PC-9 (cell line): ENCODE measurements around the gene CEP89. TPM values are rescaled to one million over a fixed set of nuclear protein-coding genes. Genes with fewer than 3 reads are reported as not detected.

Experiments used
- BruUV-seq: library from RNA; stranded (reverse); fragments of 400-500 nt; replicated peaks from 2 replicates; lab custom pipeline; 2021; lab: Mats Ljungman, UMichigan
- CTCF ChIA-PET: fragments of 300-600 bp; sonication (Branson Sonifier 250); formaldehyde crosslinking; loops from one replicate; lab custom pipeline; 2022; ENCODE audit warnings: antibody characterized with exemption; lab: Charles Lee
- POLR2A ChIA-PET: fragments of 300-600 bp; sonication (Branson Sonifier 250); formaldehyde crosslinking; loops from one replicate; lab custom pipeline; 2022; ENCODE audit warnings: antibody characterized with exemption; ENCODE audit not compliant: unreplicated experiment; lab: Charles Lee
- DNase-seq, 2 experiments: peaks; one replicate each; pipeline versions ENCODE4 v3.0.0 to v3.0.0-alpha.2; 2015 to 2022; ENCODE audit warnings: mixed read lengths in 1 of 2
- H2AFZ ChIP-seq: fragments of 200-600 bp; sonication (generic); 2 replicates; pipeline ENCODE4 v1.8.1; 2017; ENCODE audit warnings: antibody characterized with exemption
- H3F3A ChIP-seq: fragments of 200-600 bp; sonication (generic); 2 replicates; pipeline ENCODE4 v1.8.1; 2017; ENCODE audit warnings: antibody characterized with exemption, mild to moderate bottlenecking, low read depth; ENCODE audit not compliant: insufficient read depth
- H3K27ac ChIP-seq: fragments of 200-600 bp; sonication (generic); 2 replicates; pipeline ENCODE4 v1.6.1; 2016; ENCODE audit warnings: mixed run types
- H3K27me3 ChIP-seq: fragments of 200-600 bp; sonication (generic); 2 replicates; pipeline ENCODE4 v1.6.1; 2016; ENCODE audit warnings: low read depth, mixed run types; ENCODE audit not compliant: insufficient read depth
- H3K36me3 ChIP-seq: fragments of 200-600 bp; sonication (generic); 2 replicates; pipeline ENCODE4 v1.6.1; 2016; ENCODE audit warnings: low read depth, mixed run types
- H3K4me1 ChIP-seq: fragments of 200-600 bp; sonication (generic); replicated peaks from 2 replicates; pipeline ENCODE4 v1.6.1; 2016; ENCODE audit warnings: mixed run types; ENCODE audit not compliant: insufficient read depth
- H3K4me2 ChIP-seq: fragments of 200-600 bp; sonication (generic); 2 replicates; pipeline ENCODE4 v1.6.1; 2017; ENCODE audit warnings: mixed run types
- H3K4me3 ChIP-seq: fragments of 200-600 bp; sonication (generic); 2 replicates; pipeline ENCODE4 v1.6.1; 2016; ENCODE audit warnings: mixed run types
- H3K79me2 ChIP-seq: fragments of 200-600 bp; sonication (generic); 2 replicates; pipeline ENCODE4 v1.6.1; 2017; ENCODE audit warnings: low read depth, mixed run types
- H3K9me2 ChIP-seq: fragments of 200-600 bp; sonication (generic); 2 replicates; pipeline ENCODE4 v1.8.1; 2017; ENCODE audit warnings: mild to moderate bottlenecking; ENCODE audit not compliant: insufficient read depth
- H3K9me3 ChIP-seq: fragments of 200-600 bp; sonication (generic); 2 replicates; pipeline ENCODE4 v1.8.1; 2016; ENCODE audit warnings: low read depth; ENCODE audit not compliant: insufficient read depth
- H4K20me1 ChIP-seq: fragments of 200-600 bp; sonication (generic); 2 replicates; pipeline ENCODE4 v1.8.1; 2017; ENCODE audit not compliant: insufficient read depth
- CTCF ChIP-seq: fragments of 200-600 bp; sonication (generic); conservative IDR thresholded peaks from 2 replicates; pipeline ENCODE4 v1.6.1; 2017; ENCODE audit warnings: mixed run types, antibody characterized with exemption, mild to moderate bottlenecking, moderate library complexity
- EZH2 ChIP-seq: fragments of 200-600 bp; sonication (generic); IDR thresholded peaks from 2 replicates; pipeline ENCODE4 v1.8.0; 2017; ENCODE audit warnings: antibody characterized with exemption, low read depth
- intact Hi-C: fragments of 100-400 bp; cut with micrococcal nuclease; formaldehyde crosslinking; loops from one replicate; pipeline ENCODE4 v1.10.0; 2022; ENCODE audit not compliant: unreplicated experiment
- total RNA-seq: library from RNA; stranded (reverse); gene quantifications from 2 replicates; pipeline ENCODE4 v1.2.3, GENCODE V29; 2021

Gene CEP89
- total RNA-seq, 1 experiment from 2014 or later = 33.6 TPM

DNA sequence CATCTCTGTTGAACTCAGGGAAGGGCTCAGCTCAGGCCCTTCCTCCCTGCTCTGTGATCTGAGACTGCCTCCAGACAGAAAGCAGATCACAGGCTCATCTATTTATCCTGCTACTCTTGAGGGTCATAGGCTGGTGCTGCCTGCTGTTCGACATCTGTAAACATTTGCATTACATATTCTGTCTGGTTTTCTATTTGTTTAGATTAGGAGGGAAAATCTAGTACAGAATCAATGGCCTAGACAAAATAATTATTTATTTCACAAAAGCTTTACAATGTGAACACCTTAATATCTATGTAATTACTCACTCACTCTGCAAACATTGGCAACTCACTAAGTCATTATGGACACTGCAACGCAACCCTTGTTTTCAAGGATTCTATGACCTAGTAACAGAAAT lies 43.0 kb downstream of the CEP89 start:
- Histone ChIP-seq H3K79me2 (no peaks in the 10 kb centered on the region), H2AFZ (no peak overlapping the region), H3K4me3 (no peak overlapping the region), H3K4me2 (0 out of 2 replicates have a peak overlapping the region, but pooled peaks have one; percentile 8), H3K27ac (peak overlapping the region; percentile 28), H3F3A (peaks cover 16% of the 10 kb centered on the region; the same call in 1 of the 2 replicates), H3K9me2 (no peaks in the 10 kb centered on the region), H4K20me1 (no peaks in the 10 kb centered on the region), H3K27me3 (no peaks in the 10 kb centered on the region), H3K36me3 (peaks cover 5% of the 10 kb centered on the region; the same call in 1 of the 2 replicates), H3K9me3 (peaks cover 4% of the 10 kb centered on the region; the same call in 1 of the 2 replicates), H3K4me1 (peaks cover 15% of the 10 kb centered on the region)
- peak in 1 of 2 experiments; percentile 83 for DNase-seq
- intact Hi-C loops = no loop called here
- CTCF ChIA-PET = no interaction called here
- no TSS peak for BruUV-seq
- POLR2A ChIA-PET = no interaction called here
- TF ChIP-seq CTCF (no peak), EZH2 (no peak)

- ChIA-PET CTCF (no interaction called here), POLR2A (no interaction called here)
- Histone ChIP-seq H3K9me3 (peaks cover 4% of the 10 kb centered on the region; the same call in 1 of the 2 replicates), H3F3A (peaks cover 10% of the 10 kb centered on the region; the same call in 1 of the 2 replicates), H3K9me2 (no peaks in the 10 kb centered on the region), H2AFZ (no peak overlapping the region), H3K27ac (no peak overlapping the region), H3K4me2 (no peak overlapping the region), H3K4me1 (peaks cover 8% of the 10 kb centered on the region), H3K36me3 (peaks cover 5% of the 10 kb centered on the region; the same call in 1 of the 2 replicates), H3K4me3 (no peak overlapping the region), H4K20me1 (no peaks in the 10 kb centered on the region), H3K27me3 (no peaks in the 10 kb centered on the region), H3K79me2 (no peaks in the 10 kb centered on the region)
- TF ChIP-seq CTCF (no peak), EZH2 (no peak)
- no TSS peak for BruUV-seq
- intact Hi-C loops = no loop called here
- DNase-seq = no peak
Measured at GRCh38 chr19:32924200-32924599, 47.6 kb downstream of the CEP89 start.

DNA sequence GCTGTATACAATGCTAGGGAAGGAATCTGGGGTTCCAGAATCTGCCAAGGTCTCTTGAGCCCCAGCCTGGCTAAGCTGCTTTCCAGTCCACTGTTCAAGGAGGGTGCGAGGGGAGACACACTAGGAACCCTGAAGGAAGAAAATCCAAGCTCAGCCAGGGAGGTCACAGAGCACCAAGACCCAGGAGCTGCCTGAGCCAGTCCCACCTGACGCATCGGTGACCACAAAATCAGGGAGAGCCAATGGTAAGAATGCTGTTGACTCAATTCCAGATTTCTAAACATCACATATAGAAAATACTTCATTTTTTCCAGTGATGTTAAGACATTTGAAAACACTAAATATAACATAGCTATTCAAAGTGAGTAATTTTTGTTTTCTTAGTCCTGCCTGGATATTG lies 50.1 kb downstream of the CEP89 start:
- BruUV-seq = no TSS peak
- DNase-seq = no peak
- H3F3A ChIP-seq = no peaks in the 10 kb centered on the region
- H2AFZ ChIP-seq = no peak overlapping the region
- TF ChIP-seq CTCF = no peak
- no peak for TF ChIP-seq EZH2
- H3K9me2 ChIP-seq = no peaks in the 10 kb centered on the region
- no peak overlapping the region for H3K27ac ChIP-seq
- ChIA-PET CTCF (interaction anchor here (1.0 kb wide), 1 partner anchor 15 kb away, joined by 3 read pairs; no protein-coding TSS in a partner anchor), POLR2A (no interaction called here)
- H3K9me3 ChIP-seq = no peaks in the 10 kb centered on the region
- H3K27me3 ChIP-seq = no peaks in the 10 kb centered on the region
- no peaks in the 10 kb centered on the region for H3K36me3 ChIP-seq
- no peak overlapping the region for H3K4me3 ChIP-seq
- H3K4me1 ChIP-seq = no peaks in the 10 kb centered on the region
- H3K4me2 ChIP-seq = no peak overlapping the region
- H4K20me1 ChIP-seq = no peaks in the 10 kb centered on the region
- H3K79me2 ChIP-seq = no peaks in the 10 kb centered on the region
- intact Hi-C loops = no loop called here
